Middle frontal gyrus (tissue), 1 donor: ENCODE measurements around the gene DHRS4L2.
"Not testable (repeated sequence)": the region's sequence is repeated elsewhere in the genome, so short reads cannot be mapped to it uniquely, and the experiment has no call there.

ENCODE experiments used
- DNase-seq: peaks from one replicate; pipeline ENCODE4 v3.0.0-alpha.2; 2015; ENCODE audit warnings: low spot score; ENCODE audit errors: extremely low spot score

DHRS4L2 gene

DNA sequence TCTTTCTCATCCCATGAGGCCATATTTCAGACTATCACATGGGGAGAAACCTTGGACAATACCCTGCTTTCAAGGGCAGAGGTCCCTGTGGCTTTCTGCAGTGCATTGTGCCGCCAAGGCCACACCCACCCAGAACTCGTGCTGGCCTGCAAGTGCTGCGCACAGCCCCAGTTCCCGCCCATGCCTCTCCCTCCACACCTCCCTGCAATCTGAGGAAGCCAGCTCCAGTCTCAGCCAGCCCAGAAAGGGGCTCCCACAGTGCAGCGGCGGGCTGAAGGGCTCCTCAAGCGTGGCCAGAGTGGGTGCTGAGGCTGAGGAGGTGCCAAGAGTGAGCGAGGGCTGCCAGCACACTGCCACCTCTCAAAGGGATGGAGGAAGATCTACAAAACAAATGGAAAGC is 15.6 kb upstream of the DHRS4L2 start:
- DNase-seq: not testable (repeated sequence)

DNA sequence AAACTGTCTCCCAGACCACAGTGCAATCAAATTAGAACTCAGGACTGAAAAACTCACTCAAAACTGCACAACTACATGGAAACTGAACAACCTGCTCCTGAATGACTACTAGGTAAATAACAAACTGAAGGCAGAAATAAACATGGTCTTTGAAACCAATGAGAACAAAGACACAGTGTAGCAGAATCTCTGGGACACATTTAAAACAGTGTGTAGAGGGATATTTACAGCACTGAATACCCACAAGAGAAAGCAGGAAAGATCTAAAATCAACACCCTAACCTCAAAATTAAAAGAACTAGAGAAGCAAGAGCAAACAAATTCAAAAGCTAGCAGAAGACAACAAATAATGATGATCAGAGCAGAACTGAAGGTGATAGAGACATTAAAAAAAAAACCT is 14.7 kb upstream of the DHRS4L2 start:
- not testable (repeated sequence) for DNase-seq

DNA sequence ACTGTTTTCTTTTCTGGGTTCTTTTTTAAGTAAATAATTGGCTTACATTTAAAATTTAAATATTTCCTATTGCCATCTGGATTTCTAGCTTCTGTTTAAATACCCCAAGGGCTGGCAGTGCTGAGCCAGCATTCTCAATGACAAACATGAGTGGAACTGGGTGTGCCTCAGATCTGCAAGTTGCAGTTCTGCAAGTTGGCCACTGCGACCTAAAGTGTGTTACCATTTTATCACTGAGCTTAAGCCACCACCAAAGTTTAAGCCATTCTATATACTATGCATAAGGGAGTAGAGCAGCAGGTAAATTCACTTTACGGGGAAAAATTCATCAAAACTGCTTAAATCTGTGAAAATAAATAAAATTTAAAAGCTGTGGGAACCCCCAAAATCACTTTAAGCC is 11.5 kb upstream of the DHRS4L2 start:
- not testable (repeated sequence) for DNase-seq

DNA sequence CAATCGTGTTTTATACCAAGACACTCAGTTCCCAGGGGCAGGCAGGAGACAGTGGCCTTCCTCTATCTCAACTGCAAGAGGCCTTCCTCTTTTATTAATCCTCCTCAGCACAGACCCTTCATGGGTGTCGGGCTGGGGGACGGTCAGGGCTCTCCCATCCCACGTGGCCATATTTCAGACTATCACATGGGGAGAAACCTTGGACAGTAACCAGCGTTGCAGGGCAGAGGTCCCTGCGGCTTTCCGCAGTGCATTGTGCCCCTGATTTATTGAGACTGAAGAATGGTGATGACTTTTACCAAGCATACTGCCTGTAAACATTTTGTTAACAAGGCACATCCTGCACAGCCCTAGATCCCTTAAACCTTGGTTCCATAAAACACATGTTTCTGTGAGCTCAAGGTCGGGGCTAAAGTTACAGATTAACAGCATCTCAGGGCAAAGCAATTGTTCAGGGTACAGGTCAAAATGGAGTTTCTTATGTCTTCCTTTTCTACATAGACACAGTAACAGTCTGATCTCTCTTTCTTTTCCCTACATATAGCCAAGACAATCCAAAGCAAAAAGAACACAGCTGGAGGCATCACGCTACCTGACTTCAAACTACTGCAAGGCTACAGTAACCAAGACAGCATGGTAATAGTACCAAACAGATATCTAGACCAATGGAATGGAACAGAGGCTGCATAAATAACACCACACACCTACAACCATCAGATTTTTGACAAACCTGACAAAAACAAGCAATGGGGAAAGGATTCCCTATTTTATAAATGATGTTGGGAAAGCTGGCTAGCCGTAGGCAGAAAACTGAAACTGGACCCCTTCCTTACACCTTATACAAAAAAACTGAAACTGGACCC is 6.5 kb upstream of the DHRS4L2 start:
- DNase-seq: not testable (repeated sequence)

DNA sequence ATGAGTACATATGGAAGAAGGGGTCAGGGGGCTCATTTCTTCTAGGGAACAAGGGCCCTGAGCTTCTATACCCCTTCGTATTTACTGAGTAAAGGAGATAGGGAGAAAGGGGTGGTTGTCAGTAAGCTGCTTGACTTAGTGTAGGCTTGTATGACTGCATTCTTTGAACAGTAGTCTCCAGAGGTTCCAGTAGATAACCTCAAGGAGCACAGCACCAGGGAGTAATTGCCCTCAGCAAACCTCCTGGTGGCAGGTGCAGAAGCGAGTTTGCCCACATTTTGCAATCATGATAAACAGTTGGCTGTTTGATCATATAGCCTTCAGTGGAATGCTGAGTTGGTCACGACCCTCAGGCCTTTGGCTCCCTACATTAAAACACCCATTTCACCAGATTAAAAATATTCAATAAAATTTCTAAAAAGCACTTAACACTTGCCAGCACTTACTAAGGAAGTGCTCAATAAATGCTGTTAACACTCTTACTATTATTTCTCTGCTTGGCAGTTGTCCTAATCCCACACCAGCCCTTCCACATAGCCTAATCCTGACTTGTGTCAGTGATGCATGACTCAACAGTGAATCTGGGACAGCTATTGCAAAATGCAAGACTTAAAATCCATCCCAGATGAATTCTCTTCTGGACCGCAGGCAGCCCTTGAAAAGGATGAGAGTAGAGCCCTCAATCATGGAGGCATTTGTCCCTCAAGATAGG is 3.7 kb upstream of the DHRS4L2 start:
- no peak for DNase-seq

DNA sequence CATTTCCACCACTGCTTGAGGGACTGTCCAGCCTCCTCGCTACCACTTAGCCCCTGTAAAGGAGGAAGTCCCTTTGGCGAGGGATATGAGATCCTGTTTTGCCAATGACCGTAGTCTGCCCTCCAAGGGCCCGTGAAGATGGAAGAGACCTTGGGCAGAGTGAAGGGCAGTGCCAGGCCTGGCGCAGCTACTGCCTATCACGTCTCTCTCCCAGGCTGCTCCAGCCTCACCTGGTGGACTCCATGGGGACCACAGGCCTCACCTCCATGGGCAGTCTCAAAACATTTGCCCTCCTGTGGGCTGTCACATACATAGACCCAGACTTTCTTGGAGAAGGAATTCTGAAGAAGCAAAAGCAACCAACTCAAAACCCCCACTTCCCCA is 514 bp upstream of the DHRS4L2 start:
- not testable (repeated sequence) for DNase-seq

DNA sequence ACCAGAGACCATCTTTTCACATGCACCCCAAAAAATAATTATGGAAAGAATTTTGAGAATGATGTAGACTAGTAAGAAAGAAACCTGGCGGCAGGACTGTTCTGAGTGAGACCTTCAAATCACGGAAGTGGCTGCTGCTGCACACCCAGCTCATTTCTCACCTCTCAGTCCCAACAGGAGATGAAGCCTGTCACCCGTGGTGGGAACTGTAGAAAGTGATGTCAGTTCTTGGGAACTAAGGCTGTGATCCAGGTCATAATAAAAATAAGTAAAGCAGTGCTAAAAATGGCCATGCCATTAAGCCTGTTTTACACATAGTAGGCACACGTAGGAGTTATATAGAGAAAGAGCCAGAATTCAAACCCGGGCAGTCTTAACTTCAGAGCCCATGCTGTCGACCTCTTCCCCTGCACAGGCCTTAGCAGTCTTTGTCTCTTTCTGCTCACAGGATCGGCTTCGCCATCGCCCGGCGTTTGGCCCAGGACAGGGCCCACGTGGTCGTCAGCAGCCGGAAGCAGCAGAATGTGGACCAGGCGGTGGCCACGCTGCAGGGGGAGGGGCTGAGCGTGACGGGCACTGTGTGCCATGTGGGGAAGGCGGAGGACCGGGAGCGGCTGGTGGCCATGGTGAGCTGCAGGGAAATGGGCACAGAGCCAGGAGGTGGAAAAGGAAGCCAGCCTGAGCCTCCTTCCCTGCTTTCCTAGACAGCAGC is 1.2 kb downstream of the DHRS4L2 start:
- DNase-seq: not testable (repeated sequence)

DNA sequence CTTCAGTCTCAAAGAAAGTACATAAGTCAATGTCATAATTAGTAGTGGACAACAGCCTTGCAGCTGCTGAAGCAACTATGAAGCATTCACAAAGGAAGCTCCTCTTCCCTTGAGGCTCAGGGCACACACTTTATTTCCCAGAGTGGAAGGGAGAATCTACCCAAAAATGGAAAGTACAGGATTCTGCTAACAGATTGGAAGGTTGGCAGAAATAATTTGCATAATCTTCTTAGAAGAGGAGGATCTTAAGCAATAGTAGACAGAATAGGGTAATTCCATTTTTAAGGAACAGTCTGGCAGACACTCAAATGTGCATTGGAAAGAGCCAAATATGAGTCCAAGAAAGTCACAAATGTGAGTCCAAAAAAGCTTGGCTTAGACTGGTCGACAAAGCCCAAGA is 2.2 kb downstream of the DHRS4L2 start:
- DNase-seq: not testable (repeated sequence)

DNA sequence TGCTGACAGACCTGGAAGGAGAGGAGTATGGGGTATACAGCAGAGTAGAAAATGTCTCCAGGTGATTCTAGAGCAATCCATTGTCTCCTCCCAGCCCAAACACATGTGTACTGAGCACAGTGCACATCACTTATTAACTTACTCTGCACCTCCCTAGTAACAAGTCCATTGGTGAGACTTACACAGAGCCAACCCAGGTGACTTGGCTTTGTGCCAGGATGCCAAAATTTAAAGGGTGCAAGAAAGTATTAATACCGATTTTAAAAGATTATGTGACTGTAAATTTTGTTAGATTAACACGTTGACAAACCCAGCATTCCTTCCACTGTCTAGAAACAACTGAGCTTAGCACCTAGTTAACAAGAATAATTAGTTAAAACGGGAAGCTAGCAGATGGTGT is 4.3 kb downstream of the DHRS4L2 start:
- DNase-seq: not testable (repeated sequence)

DNA sequence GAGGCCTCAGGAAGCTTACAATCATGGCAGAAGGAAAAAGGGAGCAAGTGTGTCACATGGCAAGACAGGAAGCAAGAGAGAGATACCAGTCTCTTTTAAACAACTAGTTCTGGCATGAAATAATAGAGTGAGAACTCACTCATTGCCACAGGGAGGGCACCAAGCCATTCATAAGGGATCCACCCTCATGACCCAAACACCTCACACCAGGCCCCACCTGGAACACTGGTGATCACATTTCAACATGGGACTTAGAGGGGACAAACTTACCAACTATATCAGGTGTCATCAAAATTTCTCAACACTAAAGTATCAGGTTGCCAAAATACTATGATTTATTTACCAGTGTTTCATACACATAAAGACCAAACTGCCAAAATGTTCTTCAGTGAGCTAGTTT is 7.3 kb downstream of the DHRS4L2 start:
- not testable (repeated sequence) for DNase-seq

DNA sequence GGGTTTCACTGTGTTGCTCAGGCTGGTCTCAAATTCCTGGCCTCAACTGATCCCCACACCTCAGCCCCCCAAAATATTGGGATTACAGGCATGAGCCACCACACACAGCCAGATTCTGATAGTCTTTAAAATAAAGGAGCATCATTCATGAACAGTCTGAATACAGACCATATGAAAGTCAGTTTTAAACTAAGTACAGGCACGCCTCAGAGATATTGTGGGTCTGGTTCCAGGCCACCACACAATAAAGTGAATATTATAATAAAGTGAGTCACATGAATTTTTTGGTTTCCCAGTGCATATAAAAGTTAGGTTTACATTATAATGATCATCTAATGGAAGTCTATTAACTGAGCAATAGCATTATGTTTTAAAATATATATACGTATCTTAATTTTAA is 8.1 kb downstream of the DHRS4L2 start:
- not testable (repeated sequence) for DNase-seq

DNA sequence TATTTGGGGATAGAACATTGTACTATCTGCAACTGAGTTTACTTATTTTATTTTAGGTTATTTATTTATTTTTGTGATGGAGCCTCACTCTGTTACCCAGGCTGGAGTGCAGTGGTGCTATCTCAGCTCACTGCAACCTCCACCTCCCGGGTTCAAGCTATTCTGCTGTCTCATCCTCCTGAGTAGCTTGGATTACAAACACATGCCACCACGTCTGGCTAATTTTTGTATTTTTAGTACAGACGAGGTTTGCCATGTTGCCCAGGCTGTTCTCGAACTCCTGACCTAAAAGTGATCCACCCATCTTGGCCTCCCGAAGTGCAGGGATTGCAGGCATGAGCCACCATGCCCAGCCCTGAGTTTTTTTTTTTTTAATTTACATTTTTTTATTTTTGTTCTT is 10.9 kb downstream of the DHRS4L2 start:
- not testable (repeated sequence) for DNase-seq

DNA sequence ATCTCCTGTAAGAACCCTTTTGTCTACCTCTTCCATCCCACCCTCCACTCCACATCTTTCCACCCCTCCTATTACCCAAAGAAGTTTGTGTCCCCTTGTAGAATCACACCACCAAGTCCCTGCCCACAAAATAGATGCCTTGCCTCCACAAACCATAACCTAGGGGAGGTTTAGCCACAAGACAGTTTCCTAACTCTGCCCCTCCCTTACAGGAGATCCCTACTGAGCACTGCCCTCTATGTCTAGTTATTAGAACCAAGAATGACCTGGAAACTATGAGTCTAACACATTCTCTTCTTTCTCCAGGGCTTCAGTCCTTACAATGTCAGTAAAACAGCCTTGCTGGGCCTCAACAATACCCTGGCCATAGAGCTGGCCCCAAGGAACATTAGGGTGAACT is 12.3 kb downstream of the DHRS4L2 start:
- DNase-seq: not testable (repeated sequence)

DNA sequence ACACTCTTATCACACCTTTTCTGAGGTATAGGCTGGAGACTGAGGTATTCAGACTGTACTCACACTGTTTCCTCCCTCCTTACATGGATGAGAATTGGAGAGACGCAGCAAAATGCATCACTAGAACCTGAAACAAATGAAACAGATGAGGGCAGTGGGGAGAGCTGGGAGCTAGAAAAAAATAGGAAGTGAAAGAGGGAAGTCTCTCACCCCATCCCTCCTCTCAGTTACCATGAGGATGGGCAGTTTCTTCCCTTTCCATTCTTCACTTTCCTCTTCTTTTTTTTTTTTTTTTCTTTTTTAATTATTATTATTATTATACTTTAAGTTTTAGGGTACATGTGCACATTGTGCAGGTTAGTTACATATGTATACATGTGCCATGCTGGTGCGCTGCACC is 12.9 kb downstream of the DHRS4L2 start:
- not testable (repeated sequence) for DNase-seq

DNA sequence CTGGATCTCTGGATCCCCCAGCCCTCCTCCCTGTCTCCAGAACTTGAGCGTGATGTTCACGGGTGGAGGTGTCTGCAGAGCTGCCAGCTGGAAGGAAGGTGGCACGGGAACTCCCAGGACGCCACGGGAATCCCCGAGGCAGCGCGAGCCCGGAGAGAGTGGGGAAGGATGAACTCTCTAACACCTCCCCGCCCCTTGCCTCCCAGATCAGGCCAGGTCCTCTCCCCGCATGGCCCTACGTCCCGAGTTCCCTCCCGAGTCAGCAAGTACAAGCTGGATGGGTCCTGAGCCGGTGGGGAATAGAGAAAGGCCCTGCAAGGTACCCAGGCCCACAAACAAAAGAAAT is 17.7 kb downstream of the DHRS4L2 start:
- DNase-seq: not testable (repeated sequence)

DNA sequence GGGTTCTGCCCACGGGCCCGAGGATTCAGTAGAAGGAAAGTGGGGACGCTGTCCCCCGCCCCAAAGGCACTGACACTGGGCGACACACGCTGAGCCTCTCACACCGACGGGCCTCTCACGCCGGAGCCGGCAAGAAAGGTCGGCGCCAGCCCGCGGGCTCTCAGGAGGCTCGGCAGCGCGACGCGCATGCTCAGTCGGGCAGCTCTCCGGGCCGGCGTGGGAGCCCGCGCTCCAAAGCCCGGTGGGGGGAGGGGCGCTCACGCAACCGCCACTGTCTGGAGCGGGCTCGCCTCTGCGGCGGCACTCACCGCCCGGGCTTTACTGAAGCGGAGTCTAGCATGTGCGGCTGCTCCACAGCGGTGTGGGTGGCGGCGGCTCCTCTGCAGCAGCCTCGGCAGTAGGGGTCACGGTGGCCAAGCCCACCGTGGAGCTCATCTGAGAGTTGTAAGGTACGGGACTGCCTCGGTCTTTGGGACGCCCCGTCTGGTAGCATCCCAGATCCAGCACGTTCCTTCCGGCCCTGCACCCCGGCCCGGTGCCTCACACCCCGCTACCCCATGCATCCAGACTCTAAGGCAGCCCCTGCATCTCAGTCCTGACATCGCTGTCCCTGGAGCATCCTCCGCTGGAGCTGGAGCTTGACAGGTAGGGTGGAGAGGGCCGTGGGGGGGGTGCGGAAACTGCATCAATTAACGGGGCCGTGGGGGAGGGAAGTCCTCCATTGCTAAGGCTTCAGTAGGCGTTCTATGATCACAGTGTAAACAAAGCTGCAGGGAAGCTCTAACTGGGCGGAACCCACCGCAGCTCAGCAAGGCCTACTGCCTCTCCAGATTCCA is 18.3 kb downstream of the DHRS4L2 start:
- DNase-seq: not testable (repeated sequence)

DNA sequence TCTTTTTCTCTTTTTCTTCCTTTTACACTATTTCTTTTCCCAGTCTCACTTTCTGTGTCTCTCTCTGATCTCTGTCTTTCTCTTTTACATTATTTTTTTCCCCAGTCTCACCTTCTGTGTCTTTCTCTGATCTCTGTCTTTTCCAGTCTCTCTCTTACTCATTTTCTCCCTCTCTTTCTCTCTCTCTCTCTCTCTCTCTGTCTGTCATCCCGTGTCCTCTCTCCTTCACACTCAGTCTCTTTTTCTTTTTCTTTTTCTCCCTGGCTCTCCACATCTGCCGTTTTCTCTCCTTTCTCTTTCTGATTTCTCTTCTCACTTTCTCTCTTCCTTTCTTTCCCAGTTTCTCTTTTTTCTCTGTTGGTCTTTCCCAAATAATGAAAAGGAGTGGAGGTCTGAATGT is 22.3 kb downstream of the DHRS4L2 start:
- DNase-seq: no peak

DNA sequence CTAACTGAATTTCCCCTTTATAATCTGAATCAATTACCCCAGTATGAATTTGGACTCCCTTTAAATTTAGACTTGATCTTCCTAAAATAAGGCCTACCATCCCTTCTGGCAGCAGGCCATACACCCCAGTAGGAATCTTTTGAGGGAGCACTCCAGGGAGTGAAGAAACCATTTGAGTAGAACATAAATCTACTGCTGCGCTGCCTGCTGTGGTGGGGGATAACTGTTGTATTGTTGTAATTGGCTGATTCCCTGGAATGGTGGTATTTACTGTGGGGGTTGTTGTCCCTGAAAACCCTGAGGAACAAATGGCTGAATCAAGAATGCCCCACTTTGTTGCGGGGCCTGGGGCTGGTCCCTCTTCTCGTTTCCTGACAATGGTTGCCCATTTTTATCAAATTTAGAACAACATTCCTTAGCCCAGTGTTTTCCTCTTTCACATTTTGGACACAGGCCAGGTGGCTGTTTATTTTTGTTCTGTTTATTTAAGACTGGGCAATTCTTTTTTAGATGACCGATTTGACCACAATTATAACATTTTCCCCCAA is 24.1 kb downstream of the DHRS4L2 start:
- not testable (repeated sequence) for DNase-seq

DNA sequence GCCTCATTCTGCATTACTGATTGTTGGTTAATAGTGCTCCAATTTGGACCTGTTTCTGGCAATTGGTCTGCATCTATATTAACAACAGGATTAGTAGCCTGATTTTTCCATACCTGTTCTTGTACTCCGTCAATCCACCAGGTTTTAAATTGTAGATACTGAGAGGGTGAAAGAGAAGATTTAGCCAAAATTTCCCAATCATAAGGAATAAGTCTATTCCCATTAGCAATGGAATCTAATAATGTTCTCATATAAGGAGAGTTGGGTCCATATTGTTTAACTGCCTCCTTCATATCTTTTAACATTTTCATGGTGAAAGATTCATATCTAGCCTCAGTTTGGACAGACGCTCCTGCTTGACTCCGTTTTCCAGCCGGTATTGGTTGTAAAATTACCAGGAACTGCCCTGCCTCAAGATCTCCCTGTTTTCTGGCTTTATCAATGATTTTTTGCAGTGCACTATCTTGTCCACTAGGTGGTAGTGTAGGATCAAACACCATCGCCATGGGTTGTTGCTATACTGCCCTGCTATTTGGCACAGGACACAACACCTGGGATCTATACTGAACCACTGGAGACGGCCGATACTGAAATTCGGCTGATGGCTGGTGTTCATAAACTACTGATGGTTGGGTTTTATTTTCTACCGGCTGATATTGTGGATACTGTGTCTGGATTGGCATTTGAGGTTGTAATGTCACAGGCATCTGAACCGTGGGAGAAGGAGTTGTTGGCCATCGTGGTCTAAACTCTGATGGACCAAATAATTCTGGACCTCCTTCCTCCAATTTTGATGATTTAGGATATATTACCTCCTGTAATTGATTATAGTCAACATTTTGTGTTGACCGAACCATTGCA is 25.2 kb downstream of the DHRS4L2 start:
- DNase-seq: no peak

DNA sequence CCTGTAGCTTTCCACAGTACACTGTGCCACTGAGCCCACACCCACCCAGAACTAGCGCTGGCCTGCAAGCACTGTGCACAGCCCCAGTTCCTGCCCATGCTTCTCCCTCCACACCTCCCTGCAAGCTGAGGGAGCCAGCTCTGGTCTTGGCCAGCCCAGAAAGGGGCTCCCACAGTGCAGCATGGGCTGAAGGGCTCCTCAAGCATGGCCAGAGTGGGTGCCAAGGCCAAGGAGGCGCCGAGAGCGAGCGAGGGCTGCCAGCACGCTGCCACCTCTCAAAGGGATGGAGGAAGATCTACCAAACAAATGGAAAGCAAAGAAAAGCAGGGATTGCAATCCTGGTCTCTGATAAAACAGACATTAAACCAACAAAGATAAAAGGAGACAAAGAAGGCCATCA is 27.0 kb downstream of the DHRS4L2 start:
- DNase-seq: not testable (repeated sequence)
